Gastroesophageal sphincter (tissue), 3 donors: Measurements from ENCODE around the gene SIN3A.

Source experiments
- CTCF ChIP-seq, 4 experiments: fragments of 200-600 bp in 2 of 4; fragments of 450-650 bp in 2 of 4; sonication (generic) in 1 of 4; IDR thresholded peaks; one replicate each; pipeline ENCODE4 v1.5.1; 2017 to 2019; ENCODE audit warnings: antibody characterized with exemption in 4 of 4, mild to moderate bottlenecking in 2 of 4, moderate library complexity in 2 of 4
- POLR2A ChIP-seq, 2 donors: fragments of 450-650 bp; IDR thresholded peaks; one replicate each; pipeline ENCODE4 v1.6.1; 2017; ENCODE audit warnings: antibody characterized with exemption in 2 of 2, mild to moderate bottlenecking in 2 of 2, moderate library complexity in 1 of 2

GRCh38 chr15:75352186-75353080 is 99.1 kb downstream of the SIN3A start:
- TF ChIP-seq CTCF (IDR thresholded peaks at IDR 0.05): no peak
- TF ChIP-seq POLR2A (IDR thresholded peaks at IDR 0.05): no peak
